Activated CD4-positive, alpha-beta T cell treated with anti-CD3 and anti-CD28 coated beads, Interleukin-2, amount 10 ng/mL, durations not matched to agents 7 days and 5 days (primary cell): ENCODE data around the gene DISC1. TPM values are rescaled to one million over a fixed set of nuclear protein-coding genes. Genes with fewer than 3 reads are reported as not detected.

Experiments used
- CTCF ChIA-PET: fragments of 350-600 bp; sonication (Branson Sonifier 250); formaldehyde crosslinking; loops from one replicate; lab custom pipeline; 2021; ENCODE audit warnings: antibody characterized with exemption; lab: Charles Lee
- POLR2A ChIA-PET: fragments of 350-600 bp; sonication (Branson Sonifier 250); formaldehyde crosslinking; loops from one replicate; lab custom pipeline; 2021; ENCODE audit warnings: antibody characterized with exemption; lab: Charles Lee
- DNase-seq: peaks from one replicate; pipeline ENCODE4 v3.0.0-alpha.2; 2020
- H3K27ac Mint-ChIP-seq: one replicate; pipeline ENCODE4 v1.8.0; 2021; ENCODE audit warnings: mild to moderate bottlenecking, moderate library complexity, mixed read lengths
- H3K27me3 Mint-ChIP-seq: one replicate; pipeline ENCODE4 v1.8.0; 2021; ENCODE audit warnings: mixed read lengths
- H3K36me3 Mint-ChIP-seq: one replicate; pipeline ENCODE4 v1.8.0; 2021; ENCODE audit warnings: low read depth, mixed read lengths
- H3K4me1 Mint-ChIP-seq: one replicate; pipeline ENCODE4 v1.8.0; 2021; ENCODE audit warnings: mixed read lengths
- H3K4me3 Mint-ChIP-seq: one replicate; pipeline ENCODE4 v1.8.0; 2021; ENCODE audit warnings: mild to moderate bottlenecking, moderate library complexity, mixed read lengths
- H3K9me3 Mint-ChIP-seq: one replicate; pipeline ENCODE4 v1.8.0; 2021; ENCODE audit warnings: mixed read lengths
- total RNA-seq, 2 experiments: library from RNA; stranded (reverse); gene quantifications; one replicate each; pipeline ENCODE4 v1.2.3, GENCODE V29; 2021

DISC1 gene
- total RNA-seq, 2 experiments from 2014 or later: 13.3 to 17.0 TPM

DNA sequence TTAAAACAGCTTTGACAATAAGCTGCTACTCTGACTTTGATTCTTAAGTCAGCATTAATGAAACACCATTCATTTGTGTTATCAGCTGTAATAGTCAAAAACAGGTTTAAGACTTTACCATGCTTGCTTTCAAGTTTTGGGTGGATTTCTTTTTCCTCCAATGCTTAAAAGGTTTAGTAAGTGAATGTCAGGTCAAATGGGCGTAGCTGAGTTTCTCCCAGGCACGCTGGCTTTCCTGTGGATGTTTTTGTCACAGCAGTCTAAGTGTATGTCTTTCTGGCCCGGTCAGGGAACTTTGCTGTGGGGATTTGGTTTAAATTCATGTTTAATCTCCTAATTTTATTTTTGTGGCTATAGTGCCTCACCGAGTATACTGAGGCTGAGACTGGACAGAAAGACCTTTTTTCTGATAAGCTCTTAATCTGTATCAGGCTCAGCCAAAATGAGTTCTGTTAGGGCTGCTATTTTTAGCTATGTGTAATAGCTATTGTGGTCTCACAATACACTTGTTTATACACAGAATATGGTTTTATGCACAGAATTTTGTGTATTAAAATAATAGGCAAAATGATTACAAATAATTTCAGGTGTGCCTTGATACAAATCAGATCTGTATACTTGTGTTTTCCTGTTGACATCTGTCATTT lies 292.8 kb downstream of the DISC1 start:
- peaks cover 1% of the 10 kb centered on the region for H3K9me3 Mint-ChIP-seq
- ChIA-PET POLR2A (no interaction called here), CTCF (interaction anchor here (0.5 kb wide), 1 partner anchor 148 kb away, joined by 6 read pairs; no protein-coding TSS in a partner anchor)
- H3K27ac Mint-ChIP-seq: peak overlapping the region; percentile 76
- no peak for DNase-seq
- peaks cover 2% of the 10 kb centered on the region for H3K27me3 Mint-ChIP-seq
- peaks cover 17% of the 10 kb centered on the region for H3K36me3 Mint-ChIP-seq
- peak overlapping the region; percentile 44 for H3K4me3 Mint-ChIP-seq
- peaks cover 61% of the 10 kb centered on the region for H3K4me1 Mint-ChIP-seq

DNA sequence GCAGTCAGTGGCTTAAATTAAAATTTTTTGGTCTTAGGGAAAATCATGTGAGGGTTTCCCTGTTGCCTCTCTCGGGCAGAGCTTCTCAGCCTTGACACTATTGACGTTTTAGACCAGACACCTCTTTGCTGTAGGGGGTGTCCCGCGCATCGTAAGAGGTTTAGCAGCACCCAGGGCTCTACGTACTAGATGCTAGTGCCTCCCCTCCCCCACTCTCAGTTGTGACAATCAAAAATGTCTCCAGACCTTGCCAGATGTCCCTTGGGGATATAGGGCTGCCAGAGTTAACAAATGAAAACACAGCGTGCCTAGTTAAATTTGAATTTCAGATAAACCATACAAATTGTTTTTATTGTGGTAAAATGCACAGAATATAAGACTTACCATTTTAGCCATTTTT lies 293.3 kb downstream of the DISC1 start:
- peaks cover 57% of the 10 kb centered on the region for H3K4me1 Mint-ChIP-seq
- POLR2A ChIA-PET: no interaction called here
- H3K27ac Mint-ChIP-seq: peak overlapping the region; percentile 41
- H3K9me3 Mint-ChIP-seq: peaks cover 1% of the 10 kb centered on the region
- CTCF ChIA-PET: no interaction called here
- peaks cover 14% of the 10 kb centered on the region for H3K36me3 Mint-ChIP-seq
- H3K27me3 Mint-ChIP-seq: peaks cover 2% of the 10 kb centered on the region
- no peak for DNase-seq
- peak overlapping the region; percentile 44 for H3K4me3 Mint-ChIP-seq

DNA sequence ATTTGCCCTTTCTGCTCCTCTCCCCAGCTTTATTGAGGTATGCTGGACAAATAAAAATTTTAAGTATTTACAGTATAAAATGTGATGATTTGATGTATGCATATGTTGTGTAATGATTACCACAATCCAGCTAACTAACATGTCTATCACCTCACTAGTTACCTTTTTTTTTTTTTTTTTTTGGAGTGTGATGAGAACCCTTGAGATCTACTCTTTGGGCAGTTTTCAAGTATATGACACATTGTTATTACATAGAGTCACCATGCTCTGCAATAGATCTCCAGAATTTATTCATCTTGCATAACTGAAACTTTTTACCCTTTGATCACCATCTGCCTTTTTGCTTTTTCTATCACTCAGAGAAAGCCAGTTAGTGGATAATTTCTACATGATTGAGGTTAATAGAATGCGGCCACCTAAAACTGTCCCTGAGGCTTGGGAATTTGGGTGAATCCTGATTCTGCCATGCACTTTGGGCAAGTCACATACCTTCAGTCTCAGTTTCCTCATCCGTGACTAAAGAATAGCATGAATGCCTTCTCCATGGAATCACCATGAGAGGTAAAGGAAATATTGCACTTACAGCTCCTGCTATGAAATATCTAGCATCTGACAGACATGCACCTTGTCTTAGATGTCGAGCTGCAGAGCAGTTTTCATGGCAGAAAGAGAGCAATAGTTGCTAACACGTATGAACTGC lies 295.2 kb downstream of the DISC1 start:
- Mint-ChIP-seq H3K4me1 (peaks cover 42% of the 10 kb centered on the region), H3K4me3 (no peak overlapping the region), H3K27ac (no peak overlapping the region), H3K27me3 (peaks cover 2% of the 10 kb centered on the region), H3K9me3 (no peaks in the 10 kb centered on the region), H3K36me3 (peaks cover 8% of the 10 kb centered on the region)
- ChIA-PET CTCF (no interaction called here), POLR2A (no interaction called here)
- no peak for DNase-seq

DNA sequence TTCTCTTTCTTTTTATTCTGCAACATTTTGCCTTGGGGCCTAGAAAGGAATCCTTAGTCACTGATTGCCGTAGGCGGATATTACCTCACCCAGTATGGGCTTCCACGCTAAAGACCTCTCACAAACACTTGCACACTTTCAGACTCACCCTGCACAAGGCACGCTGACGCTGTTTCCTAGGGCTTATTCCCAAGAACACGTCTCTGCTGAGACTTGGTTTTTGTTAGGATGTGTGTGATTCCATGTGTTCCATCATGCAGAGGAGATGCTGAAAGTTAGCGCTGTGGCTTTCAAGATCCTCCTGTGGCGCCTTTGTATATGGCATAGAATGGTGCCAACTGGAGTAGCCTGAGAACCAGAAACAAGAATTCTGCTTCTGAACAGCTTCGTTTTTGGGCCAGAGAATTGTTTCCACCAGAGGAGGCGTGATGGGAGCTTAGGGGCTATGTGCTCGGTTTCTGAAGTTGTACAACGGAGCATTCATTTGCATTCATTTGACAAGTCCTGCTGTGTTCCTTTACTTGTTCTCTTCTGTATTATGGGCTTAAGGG lies 297.0 kb downstream of the DISC1 start:
- Mint-ChIP-seq H3K36me3 (peaks cover 8% of the 10 kb centered on the region), H3K27ac (peak overlapping the region; percentile 11), H3K4me1 (peaks cover 25% of the 10 kb centered on the region), H3K9me3 (no peaks in the 10 kb centered on the region), H3K4me3 (no peak overlapping the region), H3K27me3 (peaks cover 2% of the 10 kb centered on the region)
- DNase-seq: no peak
- POLR2A ChIA-PET: no interaction called here
- CTCF ChIA-PET: interaction anchor here (0.8 kb wide), 1 partner anchor 9 kb away, joined by 3 read pairs; no protein-coding TSS in a partner anchor

- peaks cover 19% of the 10 kb centered on the region for H3K4me1 Mint-ChIP-seq
- peaks cover 8% of the 10 kb centered on the region for H3K36me3 Mint-ChIP-seq
- peaks cover 2% of the 10 kb centered on the region for H3K27me3 Mint-ChIP-seq
- CTCF ChIA-PET: interaction anchor here (0.8 kb wide), 1 partner anchor 9 kb away, joined by 3 read pairs; no protein-coding TSS in a partner anchor
- H3K27ac Mint-ChIP-seq: no peak overlapping the region
- H3K9me3 Mint-ChIP-seq: no peaks in the 10 kb centered on the region
- POLR2A ChIA-PET: no interaction called here
- no peak for DNase-seq
- H3K4me3 Mint-ChIP-seq: no peak overlapping the region
These were observed 297.6 kb downstream of the DISC1 start for GRCh38 chr1:231924180-231924579.

DNA sequence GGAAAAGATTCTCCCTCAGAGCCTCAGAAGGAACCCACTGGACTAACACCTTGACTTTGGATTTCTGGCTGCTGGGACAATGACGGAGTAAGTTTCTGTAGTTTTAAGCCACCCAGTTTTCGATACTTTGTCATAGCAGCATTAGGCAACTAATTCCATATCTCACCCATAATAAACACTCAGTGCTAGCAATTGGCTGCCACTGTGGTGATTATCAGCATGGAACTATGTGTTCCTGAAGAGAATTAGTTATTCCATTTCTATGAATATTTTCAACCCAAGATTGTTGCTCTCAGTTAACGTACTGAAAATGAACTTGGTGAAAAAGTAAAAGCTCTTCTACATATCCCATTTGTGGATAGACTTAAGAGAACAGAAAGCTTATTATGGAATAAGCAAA lies 299.3 kb downstream of the DISC1 start:
- Mint-ChIP-seq H3K4me3 (no peak overlapping the region), H3K4me1 (peaks cover 11% of the 10 kb centered on the region), H3K27me3 (no peaks in the 10 kb centered on the region), H3K27ac (no peak overlapping the region), H3K9me3 (no peaks in the 10 kb centered on the region), H3K36me3 (peaks cover 3% of the 10 kb centered on the region)
- CTCF ChIA-PET: interaction anchor here (1.2 kb wide), 1 partner anchor 15 kb away, joined by 4 read pairs; no protein-coding TSS in a partner anchor
- POLR2A ChIA-PET: no interaction called here
- no peak for DNase-seq

GRCh38 chr1:231926340-231926739 lies 299.8 kb downstream of the DISC1 start:
- CTCF ChIA-PET: interaction anchor here (1.2 kb wide), 1 partner anchor 15 kb away, joined by 4 read pairs; no protein-coding TSS in a partner anchor
- DNase-seq: no peak

DNA sequence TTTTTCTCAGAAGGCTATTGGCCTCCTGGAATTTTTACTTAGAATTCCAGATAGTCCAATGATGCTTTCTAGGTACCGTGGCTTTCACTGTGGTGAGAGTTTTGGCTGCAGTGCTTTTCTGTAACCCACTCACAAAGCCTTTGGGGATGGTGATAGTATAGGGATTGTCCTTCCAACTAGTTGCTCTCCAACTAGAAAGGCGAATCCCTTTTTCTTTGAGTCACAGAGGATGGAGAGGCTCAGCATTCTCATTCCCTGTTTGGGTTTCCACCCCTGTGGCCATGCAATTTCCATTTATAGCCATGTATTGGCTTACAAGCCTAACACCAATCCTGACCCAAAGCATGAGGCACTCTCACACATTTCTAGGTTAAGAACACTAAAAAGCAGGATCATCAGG lies 300.3 kb downstream of the DISC1 start:
- H3K27ac Mint-ChIP-seq: no peak overlapping the region
- CTCF ChIA-PET: interaction anchor here (1.2 kb wide), 1 partner anchor 14 kb away, joined by 4 read pairs; no protein-coding TSS in a partner anchor
- no peak for DNase-seq
- H3K36me3 Mint-ChIP-seq: peaks cover 2% of the 10 kb centered on the region
- POLR2A ChIA-PET: no interaction called here
- H3K27me3 Mint-ChIP-seq: no peaks in the 10 kb centered on the region
- no peak overlapping the region for H3K4me3 Mint-ChIP-seq
- peaks cover 7% of the 10 kb centered on the region for H3K4me1 Mint-ChIP-seq
- H3K9me3 Mint-ChIP-seq: peaks cover 2% of the 10 kb centered on the region

More at GRCh38 chr1:231926340-231926739, 299.8 kb downstream of the DISC1 start:
- POLR2A ChIA-PET: no interaction called here
- H3K4me1 Mint-ChIP-seq: peaks cover 9% of the 10 kb centered on the region
- H3K27ac Mint-ChIP-seq: no peak overlapping the region
- peaks cover 1% of the 10 kb centered on the region for H3K36me3 Mint-ChIP-seq
- H3K9me3 Mint-ChIP-seq: no peaks in the 10 kb centered on the region
- H3K27me3 Mint-ChIP-seq: no peaks in the 10 kb centered on the region
- H3K4me3 Mint-ChIP-seq: no peak overlapping the region

DNA sequence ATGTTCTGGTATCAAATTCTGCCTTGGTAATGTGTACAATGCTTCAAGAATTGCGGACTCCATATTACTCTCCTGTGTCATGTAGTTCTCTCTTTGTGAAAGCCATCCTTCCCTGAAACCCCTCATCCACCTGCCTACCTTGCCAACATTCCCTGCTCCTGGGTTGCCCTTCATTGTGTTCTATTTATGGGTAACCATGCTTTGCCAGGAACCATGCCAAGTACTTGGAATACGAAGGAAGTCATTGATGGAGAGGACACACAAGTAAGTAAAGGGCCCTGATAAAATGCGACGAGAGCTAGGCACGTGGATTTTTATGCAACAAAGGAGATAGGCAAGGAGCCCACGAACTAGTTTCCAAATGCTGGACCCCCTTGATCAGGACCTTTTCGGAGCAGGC lies 300.8 kb downstream of the DISC1 start:
- no peaks in the 10 kb centered on the region for H3K27me3 Mint-ChIP-seq
- H3K27ac Mint-ChIP-seq: no peak overlapping the region
- peaks cover 2% of the 10 kb centered on the region for H3K36me3 Mint-ChIP-seq
- ChIA-PET POLR2A (no interaction called here), CTCF (no interaction called here)
- H3K9me3 Mint-ChIP-seq: peaks cover 2% of the 10 kb centered on the region
- H3K4me1 Mint-ChIP-seq: peaks cover 7% of the 10 kb centered on the region
- H3K4me3 Mint-ChIP-seq: no peak overlapping the region
- DNase-seq: no peak

GRCh38 chr1:231929311-231929710 lies 302.7 kb downstream of the DISC1 start:
- no peak for DNase-seq
- Mint-ChIP-seq H3K27me3 (no peaks in the 10 kb centered on the region), H3K4me3 (no peak overlapping the region), H3K4me1 (peaks cover 7% of the 10 kb centered on the region), H3K27ac (no peak overlapping the region), H3K9me3 (peaks cover 2% of the 10 kb centered on the region), H3K36me3 (peaks cover 2% of the 10 kb centered on the region)
- ChIA-PET CTCF (no interaction called here), POLR2A (no interaction called here)

DNA sequence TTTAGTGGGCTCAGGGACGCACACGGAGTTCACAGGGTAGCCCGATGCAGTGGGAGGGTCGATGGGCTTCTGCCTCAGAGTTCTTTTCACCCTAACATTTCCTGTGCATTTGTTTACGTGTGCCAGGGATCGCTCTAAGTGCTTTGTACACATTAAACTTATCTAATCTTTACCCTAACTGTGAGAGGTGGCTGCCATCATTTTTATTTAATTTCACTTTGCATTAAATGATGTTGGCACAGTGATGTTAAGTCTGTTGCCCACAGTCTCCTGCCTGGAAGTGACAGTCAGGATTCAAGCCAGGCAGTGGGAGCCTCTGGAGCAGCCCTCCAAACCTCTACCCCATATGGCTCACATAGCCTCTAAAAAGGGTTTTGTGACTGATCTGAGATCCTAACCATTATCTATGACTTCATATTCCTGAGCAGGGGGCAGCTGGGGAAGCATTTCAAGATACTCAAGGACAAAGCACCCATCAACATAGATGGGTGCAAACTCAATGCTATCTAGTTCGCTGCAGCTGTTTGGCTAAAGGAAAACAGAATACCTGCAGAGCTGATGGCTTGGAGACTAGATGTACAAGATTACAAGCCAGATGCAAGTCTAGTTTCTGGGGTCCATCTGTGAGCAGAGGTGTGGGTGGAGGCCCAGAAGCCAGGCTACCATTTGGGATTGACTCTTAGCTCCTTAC lies 303.8 kb downstream of the DISC1 start:
- CTCF ChIA-PET: no interaction called here
- H3K4me3 Mint-ChIP-seq: no peak overlapping the region
- peaks cover 2% of the 10 kb centered on the region for H3K9me3 Mint-ChIP-seq
- H3K4me1 Mint-ChIP-seq: peaks cover 7% of the 10 kb centered on the region
- no peaks in the 10 kb centered on the region for H3K27me3 Mint-ChIP-seq
- no peak for DNase-seq
- POLR2A ChIA-PET: no interaction called here
- H3K27ac Mint-ChIP-seq: no peak overlapping the region
- peaks cover 2% of the 10 kb centered on the region for H3K36me3 Mint-ChIP-seq

DNA sequence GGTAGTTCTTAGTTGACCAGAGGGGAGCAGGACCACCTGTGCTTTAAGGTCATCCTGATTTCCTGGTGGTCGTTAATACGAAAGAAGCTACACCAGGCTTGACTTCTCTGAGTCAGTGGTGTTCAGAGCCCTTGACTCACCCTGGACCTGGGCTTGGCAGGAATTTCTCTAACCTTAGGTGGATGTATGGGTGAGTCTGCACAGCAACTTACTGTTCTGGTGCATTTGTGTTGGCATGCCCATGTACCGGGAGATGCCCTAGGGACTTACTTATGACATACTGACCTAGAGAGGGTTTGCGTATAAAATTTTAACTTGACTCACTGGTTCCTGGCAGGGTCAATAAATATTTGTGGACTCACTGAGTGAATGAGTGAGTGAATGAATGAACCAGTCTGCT lies 304.6 kb downstream of the DISC1 start:
- DNase-seq: no peak
- Mint-ChIP-seq H3K36me3 (peaks cover 2% of the 10 kb centered on the region), H3K27me3 (no peaks in the 10 kb centered on the region), H3K27ac (no peak overlapping the region), H3K4me1 (peaks cover 7% of the 10 kb centered on the region), H3K4me3 (no peak overlapping the region), H3K9me3 (peaks cover 2% of the 10 kb centered on the region)
- ChIA-PET POLR2A (no interaction called here), CTCF (interaction anchor here (1.2 kb wide), 1 partner anchor 30 kb away, joined by 3 read pairs; no protein-coding TSS in a partner anchor)
